Natural killer cell (primary cell): Measurements from ENCODE around the gene SOX6. TPM values are rescaled to one million over a fixed set of nuclear protein-coding genes. Genes with fewer than 3 reads are reported as not detected.

ENCODE experiments used
- ATAC-seq, 3 donors: fragments of 150-1000 bp in 2 of 3; fragments of 200-7000 bp in 1 of 3; cut with Tn5 transposase; 1 replicate in 1 of 3; 2 replicates in 2 of 3; pipeline ENCODE4 v1.10.0; 2021; ENCODE audit warnings: mild to moderate bottlenecking in 2 of 3, moderate library complexity in 2 of 3
- DNase-seq, 2 donors: peaks; one replicate each; pipeline versions ENCODE4 v3.0.0 to v3.0.0-alpha.2; 2013 to 2021; ENCODE audit warnings: mixed read lengths in 1 of 2
- H3K27ac ChIP-seq: one replicate; pipeline ENCODE4 v1.5.1; 2013; ENCODE audit warnings: mild to moderate bottlenecking, low read length
- H3K27me3 ChIP-seq: one replicate; pipeline ENCODE4 v1.6.1; 2013; ENCODE audit warnings: low read length; ENCODE audit not compliant: control insufficient read depth, insufficient read depth
- H3K36me3 ChIP-seq: one replicate; pipeline ENCODE4 v1.6.1; 2013; ENCODE audit warnings: low read length; ENCODE audit not compliant: control insufficient read depth, insufficient read depth
- H3K4me1 ChIP-seq: one replicate; pipeline ENCODE4 v1.6.1; 2013; ENCODE audit warnings: low read length; ENCODE audit not compliant: control insufficient read depth, insufficient read depth
- H3K4me3 ChIP-seq: one replicate; pipeline ENCODE4 v1.5.1; 2013; ENCODE audit warnings: low read length
- H3K9me3 ChIP-seq: one replicate; pipeline ENCODE4 v1.6.1; 2013; ENCODE audit warnings: low read length; ENCODE audit not compliant: control insufficient read depth, insufficient read depth
- H3K27ac Mint-ChIP-seq, 2 donors: one replicate each; pipeline ENCODE4 v1.8.0; 2022; ENCODE audit warnings: mild to moderate bottlenecking in 2 of 2, mixed read lengths in 2 of 2, moderate library complexity in 1 of 2
- H3K27me3 Mint-ChIP-seq, 2 donors: one replicate each; pipeline ENCODE4 v1.8.0; 2022; ENCODE audit warnings: low read depth in 2 of 2, mixed read lengths in 2 of 2
- H3K36me3 Mint-ChIP-seq: one replicate; pipeline ENCODE4 v1.8.0; 2022; ENCODE audit warnings: mixed read lengths
- H3K4me1 Mint-ChIP-seq, 2 donors: one replicate each; pipeline ENCODE4 v1.8.0; 2022; ENCODE audit warnings: mixed read lengths in 2 of 2
- H3K4me3 Mint-ChIP-seq: one replicate; pipeline ENCODE4 v1.8.0; 2022; ENCODE audit warnings: mild to moderate bottlenecking, moderate library complexity, mixed read lengths
- H3K9me3 Mint-ChIP-seq, 2 donors: one replicate each; pipeline ENCODE4 v1.8.0; 2022; ENCODE audit warnings: mixed read lengths in 2 of 2
- WGBS: methylation state at CpG from one replicate; pipeline ENCODE4 v1.1.7; 2013; ENCODE audit warnings: missing lambda C conversion rate; ENCODE audit not compliant: insufficient coverage; 5-methylcytosine and 5-hydroxymethylcytosine counted together
- intact Hi-C: fragments of 100-400 bp; cut with micrococcal nuclease; formaldehyde crosslinking; loops from one replicate; pipeline ENCODE4 v1.14.2; 2022
- total RNA-seq, 4 donors: library from RNA; stranded (reverse); fragments of 120-200 nt in 1 of 4; gene quantifications; one replicate each; pipeline versions ENCODE4 v1.2.3 to v1.2.4, GENCODE V29; 2013 to 2022
- TF ChIP-seq, protein P1 (sequence below): fragments of 200-600 bp; IDR thresholded peaks from one replicate; pipeline ENCODE4 v1.8.0; 2022; ENCODE audit warnings: antibody characterized with exemption

Gene SOX6
- total RNA-seq, 3 donors from 2014 or later (not counting 1 experiment from before 2014, with no cell fraction given) = 0.27 TPM; not detected in 2

DNA sequence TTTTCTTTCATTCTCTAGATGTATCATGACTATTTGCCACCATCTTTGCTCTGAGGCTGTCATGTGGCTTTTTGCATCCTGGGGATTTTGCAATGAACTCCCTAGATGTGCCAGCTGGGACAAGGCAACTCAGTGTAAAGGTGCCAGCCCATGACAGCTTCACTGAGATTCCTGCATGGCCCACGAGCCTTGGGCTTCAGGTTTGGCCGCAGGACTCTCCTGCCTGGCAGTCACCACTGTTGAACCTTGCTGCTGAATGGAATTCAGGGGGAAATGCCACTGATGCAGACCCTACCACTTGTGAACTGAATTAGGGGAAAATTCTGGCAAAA is 385.2 kb downstream of the SOX6 start:
- no peaks in the 10 kb centered on the region for H3K9me3 Mint-ChIP-seq
- no peaks in the 10 kb centered on the region for H3K4me1 Mint-ChIP-seq
- no peak overlapping the region for H3K27ac Mint-ChIP-seq
- Histone ChIP-seq H3K36me3 (no peaks in the 10 kb centered on the region), H3K27ac (no peak overlapping the region), H3K4me1 (no peaks in the 10 kb centered on the region), H3K4me3 (no peak overlapping the region), H3K27me3 (no peaks in the 10 kb centered on the region), H3K9me3 (peaks cover 2% of the 10 kb centered on the region)
- H3K27me3 Mint-ChIP-seq = no peaks in the 10 kb centered on the region
- ATAC-seq (no peak), DNase-seq (no peak)
- no peak overlapping the region for H3K4me3 Mint-ChIP-seq
- TF ChIP-seq, protein P1, sequence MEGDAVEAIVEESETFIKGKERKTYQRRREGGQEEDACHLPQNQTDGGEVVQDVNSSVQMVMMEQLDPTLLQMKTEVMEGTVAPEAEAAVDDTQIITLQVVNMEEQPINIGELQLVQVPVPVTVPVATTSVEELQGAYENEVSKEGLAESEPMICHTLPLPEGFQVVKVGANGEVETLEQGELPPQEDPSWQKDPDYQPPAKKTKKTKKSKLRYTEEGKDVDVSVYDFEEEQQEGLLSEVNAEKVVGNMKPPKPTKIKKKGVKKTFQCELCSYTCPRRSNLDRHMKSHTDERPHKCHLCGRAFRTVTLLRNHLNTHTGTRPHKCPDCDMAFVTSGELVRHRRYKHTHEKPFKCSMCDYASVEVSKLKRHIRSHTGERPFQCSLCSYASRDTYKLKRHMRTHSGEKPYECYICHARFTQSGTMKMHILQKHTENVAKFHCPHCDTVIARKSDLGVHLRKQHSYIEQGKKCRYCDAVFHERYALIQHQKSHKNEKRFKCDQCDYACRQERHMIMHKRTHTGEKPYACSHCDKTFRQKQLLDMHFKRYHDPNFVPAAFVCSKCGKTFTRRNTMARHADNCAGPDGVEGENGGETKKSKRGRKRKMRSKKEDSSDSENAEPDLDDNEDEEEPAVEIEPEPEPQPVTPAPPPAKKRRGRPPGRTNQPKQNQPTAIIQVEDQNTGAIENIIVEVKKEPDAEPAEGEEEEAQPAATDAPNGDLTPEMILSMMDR = no peak
- 65% methylated on average over 2 of the region's 2 CpGs for WGBS
- intact Hi-C loops = no loop called here
- no peaks in the 10 kb centered on the region for H3K36me3 Mint-ChIP-seq

DNA sequence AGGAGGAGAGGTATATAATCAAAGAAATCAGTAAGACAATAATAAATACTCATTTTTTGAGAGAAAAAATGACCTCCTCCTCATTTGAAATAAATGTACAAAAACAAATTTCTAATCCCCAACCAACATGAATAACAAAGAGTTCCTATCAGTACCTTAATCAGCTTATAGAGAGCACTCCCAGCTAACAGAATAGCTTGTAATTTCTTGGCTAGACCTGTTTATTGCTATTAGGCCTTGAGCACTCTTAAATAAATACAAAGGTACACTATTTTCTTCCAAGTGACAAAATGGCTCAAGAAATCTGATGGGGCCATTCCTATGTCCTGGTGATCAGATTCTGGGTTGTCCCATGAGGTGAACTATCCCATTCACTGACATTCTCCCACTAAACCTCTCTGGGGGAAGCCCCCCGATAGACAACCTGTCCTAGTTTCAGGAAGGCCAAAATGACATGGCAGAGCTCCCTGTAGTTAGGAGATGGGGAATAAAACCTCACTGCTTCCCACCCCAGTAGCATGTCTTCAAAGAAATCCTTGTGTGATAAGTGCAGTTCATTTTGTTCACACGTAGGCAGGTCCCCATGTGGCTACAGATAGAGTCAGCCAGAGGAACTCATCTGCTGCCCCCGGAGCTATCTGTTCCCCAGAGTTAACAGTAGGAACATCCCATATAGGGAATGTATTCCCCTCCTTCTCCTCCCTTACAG is 385.7 kb downstream of the SOX6 start:
- intact Hi-C loops = no loop called here
- Mint-ChIP-seq H3K4me3 (no peak overlapping the region), H3K36me3 (no peaks in the 10 kb centered on the region), H3K27ac (no peak overlapping the region), H3K27me3 (no peaks in the 10 kb centered on the region), H3K9me3 (no peaks in the 10 kb centered on the region), H3K4me1 (no peaks in the 10 kb centered on the region)
- H3K4me1 ChIP-seq = no peaks in the 10 kb centered on the region
- H3K36me3 ChIP-seq = no peaks in the 10 kb centered on the region
- H3K27ac ChIP-seq = no peak overlapping the region
- H3K4me3 ChIP-seq = no peak overlapping the region
- DNase-seq (no peak), ATAC-seq (no peak)
- no peaks in the 10 kb centered on the region for H3K27me3 ChIP-seq
- WGBS = 75% methylated on average over 2 of the region's 3 CpGs
- peaks cover 2% of the 10 kb centered on the region for H3K9me3 ChIP-seq
- TF ChIP-seq, protein P1 = no peak

DNA sequence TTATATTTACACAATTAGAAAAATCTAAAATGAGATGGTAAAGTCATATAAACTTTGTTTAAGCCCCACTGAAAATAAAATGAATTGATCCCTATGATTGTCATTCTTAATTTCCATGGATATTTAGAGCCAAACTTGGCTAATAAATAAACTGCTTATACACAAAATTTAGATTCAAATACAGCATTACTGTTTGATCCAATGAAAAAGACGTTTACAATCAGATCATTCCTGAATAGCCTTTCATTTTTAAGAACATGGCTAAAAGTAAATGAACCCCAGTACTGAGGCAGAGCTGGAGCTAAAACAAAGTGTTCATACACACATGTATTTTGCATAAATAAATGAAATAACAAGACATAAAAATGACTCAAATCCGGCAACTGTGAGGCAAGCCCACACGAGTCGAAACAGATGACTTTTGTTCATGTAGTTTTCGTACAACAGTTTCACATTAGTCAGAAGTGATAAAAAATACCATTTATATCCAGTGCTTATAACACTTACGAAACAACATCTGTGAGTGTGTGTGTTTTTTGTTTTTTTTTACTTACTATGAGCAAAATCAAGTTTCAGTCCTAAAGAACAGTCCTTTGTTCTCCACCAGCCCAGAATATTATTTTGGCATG is 386.5 kb downstream of the SOX6 start:
- H3K27ac Mint-ChIP-seq = no peak overlapping the region
- H3K27me3 Mint-ChIP-seq = no peaks in the 10 kb centered on the region
- Histone ChIP-seq H3K9me3 (peaks cover 2% of the 10 kb centered on the region), H3K27ac (no peak overlapping the region), H3K4me3 (no peak overlapping the region), H3K27me3 (no peaks in the 10 kb centered on the region), H3K4me1 (no peaks in the 10 kb centered on the region), H3K36me3 (no peaks in the 10 kb centered on the region)
- ATAC-seq = no peak
- WGBS = 89% methylated on average over 5 of the region's 6 CpGs
- intact Hi-C loops = no loop called here
- H3K4me3 Mint-ChIP-seq = no peak overlapping the region
- TF ChIP-seq, protein P1 = no peak
- DNase-seq = no peak
- no peaks in the 10 kb centered on the region for H3K9me3 Mint-ChIP-seq
- H3K36me3 Mint-ChIP-seq = no peaks in the 10 kb centered on the region
- H3K4me1 Mint-ChIP-seq = no peaks in the 10 kb centered on the region

DNA sequence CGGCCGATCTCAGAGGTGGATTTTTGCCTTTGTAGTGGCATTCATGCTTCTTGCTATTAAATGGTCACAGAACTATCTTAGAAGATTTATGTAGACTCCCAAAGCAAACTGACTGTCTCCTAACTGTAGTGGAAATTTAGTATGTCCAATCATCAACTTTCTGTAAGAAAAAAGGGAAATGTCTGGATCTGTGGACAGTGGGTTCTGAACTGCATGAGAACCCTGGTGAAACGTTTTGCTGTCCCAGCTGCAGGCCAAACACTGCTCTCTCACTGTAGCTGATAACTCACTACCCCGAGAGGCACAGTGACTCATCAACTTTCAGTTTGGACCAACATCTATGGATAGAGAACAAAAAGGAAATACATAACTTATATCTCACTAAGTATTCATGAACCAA is 387.1 kb downstream of the SOX6 start:
- TF ChIP-seq, protein P1 = no peak
- WGBS = 26% methylated on average over 4 of the region's 4 CpGs
- Mint-ChIP-seq H3K4me1 (no peaks in the 10 kb centered on the region), H3K36me3 (no peaks in the 10 kb centered on the region), H3K27ac (no peak overlapping the region), H3K9me3 (no peaks in the 10 kb centered on the region), H3K4me3 (no peak overlapping the region), H3K27me3 (no peaks in the 10 kb centered on the region)
- Histone ChIP-seq H3K4me3 (no peak overlapping the region), H3K9me3 (peaks cover 2% of the 10 kb centered on the region), H3K36me3 (no peaks in the 10 kb centered on the region), H3K27me3 (no peaks in the 10 kb centered on the region), H3K27ac (no peak overlapping the region), H3K4me1 (no peaks in the 10 kb centered on the region)
- DNase-seq (no peak), ATAC-seq (no peak)
- intact Hi-C loops = no loop called here
